Activated B cell treated with CpG ODN at 0.5 μM for 24 hours (primary cell): ENCODE data around the gene SHISAL1. TPM values are rescaled to one million over a fixed set of nuclear protein-coding genes. Genes with fewer than 3 reads are reported as not detected.

ENCODE experiments used
- ATAC-seq: fragments of 200-7000 bp; cut with Tn5 transposase; one replicate; pipeline ENCODE4 v1.10.0; 2021; ENCODE audit warnings: low read depth, mild to moderate bottlenecking, moderate library complexity
- CTCF ChIA-PET: fragments of 350-600 bp; sonication (Branson Sonifier 250); formaldehyde crosslinking; loops from one replicate; lab custom pipeline; 2021; ENCODE audit warnings: antibody characterized with exemption; lab: Charles Lee
- POLR2A ChIA-PET: fragments of 350-600 bp; sonication (Branson Sonifier 250); formaldehyde crosslinking; loops from one replicate; lab custom pipeline; 2021; ENCODE audit warnings: antibody characterized with exemption; lab: Charles Lee
- DNase-seq: peaks from one replicate; pipeline ENCODE4 v3.0.0; 2022
- H3K27ac Mint-ChIP-seq: one replicate; pipeline ENCODE4 v1.8.0; 2020; ENCODE audit warnings: mixed read lengths
- H3K27me3 Mint-ChIP-seq: one replicate; pipeline ENCODE4 v1.8.0; 2021; ENCODE audit warnings: mixed read lengths
- H3K36me3 Mint-ChIP-seq: one replicate; pipeline ENCODE4 v1.8.0; 2021; ENCODE audit warnings: low read depth, mixed read lengths
- H3K4me1 Mint-ChIP-seq: one replicate; pipeline ENCODE4 v1.8.0; 2021; ENCODE audit warnings: mixed read lengths
- H3K4me3 Mint-ChIP-seq: one replicate; pipeline ENCODE4 v1.8.0; 2020; ENCODE audit warnings: mild to moderate bottlenecking, mixed read lengths
- H3K9me3 Mint-ChIP-seq: one replicate; pipeline ENCODE4 v1.8.0; 2020; ENCODE audit warnings: mixed read lengths
- intact Hi-C: fragments of 100-400 bp; cut with micrococcal nuclease; formaldehyde crosslinking; loops from one replicate; pipeline ENCODE4 v1.15.1; 2024
- total RNA-seq: library from RNA; stranded (reverse); gene quantifications from 2 replicates; pipeline ENCODE4 v1.2.3, GENCODE V29; 2022
- TF ChIP-seq, protein P1 (sequence below): fragments of 200-600 bp; IDR thresholded peaks from one replicate; pipeline ENCODE4 v1.8.0; 2022; ENCODE audit warnings: antibody characterized with exemption, mild to moderate bottlenecking

The SHISAL1 gene
- total RNA-seq, 1 donor from 2014 or later, result not detected

DNA sequence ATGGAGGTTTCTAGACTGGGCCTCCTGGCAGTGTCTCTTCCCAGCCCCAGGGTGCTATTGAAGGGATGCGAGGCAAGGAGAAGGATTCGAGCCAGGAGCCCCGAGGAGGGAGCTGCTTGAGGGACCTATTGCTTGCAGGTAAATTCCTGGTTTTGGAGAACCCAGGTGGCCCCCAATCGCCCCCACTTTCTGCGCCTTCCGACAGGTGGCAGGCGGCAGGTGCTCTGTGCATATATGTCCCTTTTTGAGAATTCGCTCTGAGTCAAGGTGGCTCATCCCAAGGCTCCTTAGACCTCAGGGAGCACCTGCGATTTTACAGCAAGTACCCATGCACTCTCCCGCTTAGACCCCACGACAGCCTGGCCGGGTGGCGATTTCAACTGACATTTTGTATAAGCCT lies 40.3 kb upstream of the SHISAL1 start:
- TF ChIP-seq, protein P1, sequence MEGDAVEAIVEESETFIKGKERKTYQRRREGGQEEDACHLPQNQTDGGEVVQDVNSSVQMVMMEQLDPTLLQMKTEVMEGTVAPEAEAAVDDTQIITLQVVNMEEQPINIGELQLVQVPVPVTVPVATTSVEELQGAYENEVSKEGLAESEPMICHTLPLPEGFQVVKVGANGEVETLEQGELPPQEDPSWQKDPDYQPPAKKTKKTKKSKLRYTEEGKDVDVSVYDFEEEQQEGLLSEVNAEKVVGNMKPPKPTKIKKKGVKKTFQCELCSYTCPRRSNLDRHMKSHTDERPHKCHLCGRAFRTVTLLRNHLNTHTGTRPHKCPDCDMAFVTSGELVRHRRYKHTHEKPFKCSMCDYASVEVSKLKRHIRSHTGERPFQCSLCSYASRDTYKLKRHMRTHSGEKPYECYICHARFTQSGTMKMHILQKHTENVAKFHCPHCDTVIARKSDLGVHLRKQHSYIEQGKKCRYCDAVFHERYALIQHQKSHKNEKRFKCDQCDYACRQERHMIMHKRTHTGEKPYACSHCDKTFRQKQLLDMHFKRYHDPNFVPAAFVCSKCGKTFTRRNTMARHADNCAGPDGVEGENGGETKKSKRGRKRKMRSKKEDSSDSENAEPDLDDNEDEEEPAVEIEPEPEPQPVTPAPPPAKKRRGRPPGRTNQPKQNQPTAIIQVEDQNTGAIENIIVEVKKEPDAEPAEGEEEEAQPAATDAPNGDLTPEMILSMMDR, result no peak
- no peaks in the 10 kb centered on the region for H3K36me3 Mint-ChIP-seq
- CTCF ChIA-PET, result no interaction called here
- intact Hi-C loops, result no loop called here
- H3K4me3 Mint-ChIP-seq, result no peak overlapping the region
- no peak for ATAC-seq
- POLR2A ChIA-PET, result no interaction called here
- H3K9me3 Mint-ChIP-seq, result no peaks in the 10 kb centered on the region
- H3K27ac Mint-ChIP-seq, result no peak overlapping the region
- no peaks in the 10 kb centered on the region for H3K4me1 Mint-ChIP-seq
- peaks cover 34% of the 10 kb centered on the region for H3K27me3 Mint-ChIP-seq
- DNase-seq, result no peak

DNA sequence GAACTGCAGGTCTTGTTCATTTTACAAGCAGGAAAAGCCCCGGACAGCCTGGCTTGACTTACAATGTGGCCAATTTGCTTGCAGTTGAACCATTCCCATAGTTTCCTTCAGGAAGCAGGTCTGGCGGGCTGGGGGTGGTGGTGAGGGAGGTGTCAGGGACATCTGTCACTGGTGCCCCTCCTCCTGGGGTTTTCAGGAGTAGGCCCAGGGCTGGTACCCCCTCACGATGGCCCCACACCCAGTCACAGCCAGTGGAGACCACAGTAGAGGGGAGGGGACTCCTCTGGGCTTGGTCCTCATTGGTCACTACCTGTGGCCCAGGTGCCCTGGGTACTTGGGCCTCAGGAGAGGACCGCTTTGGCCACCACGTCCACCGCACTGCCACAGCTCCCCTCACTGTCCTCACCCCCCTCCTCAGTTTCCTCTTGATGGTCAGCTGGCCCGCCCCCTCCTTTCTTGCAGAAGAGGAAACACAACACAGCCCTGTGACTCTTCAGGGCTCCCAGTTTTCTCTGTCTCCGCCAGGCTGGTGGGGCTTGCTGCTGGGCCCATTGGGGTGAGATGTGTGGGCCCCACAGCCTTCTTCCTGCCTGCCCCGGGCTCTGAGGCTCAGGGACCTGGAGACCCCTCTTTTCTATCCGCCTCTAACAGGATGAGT lies 39.8 kb upstream of the SHISAL1 start:
- ATAC-seq, result no peak
- peaks cover 32% of the 10 kb centered on the region for H3K27me3 Mint-ChIP-seq
- H3K36me3 Mint-ChIP-seq, result no peaks in the 10 kb centered on the region
- ChIA-PET CTCF (no interaction called here), POLR2A (no interaction called here)
- H3K9me3 Mint-ChIP-seq, result no peaks in the 10 kb centered on the region
- no peak overlapping the region for H3K4me3 Mint-ChIP-seq
- TF ChIP-seq, protein P1, result no peak
- H3K4me1 Mint-ChIP-seq, result no peaks in the 10 kb centered on the region
- no peak overlapping the region for H3K27ac Mint-ChIP-seq
- intact Hi-C loops, result no loop called here
- no peak for DNase-seq

DNA sequence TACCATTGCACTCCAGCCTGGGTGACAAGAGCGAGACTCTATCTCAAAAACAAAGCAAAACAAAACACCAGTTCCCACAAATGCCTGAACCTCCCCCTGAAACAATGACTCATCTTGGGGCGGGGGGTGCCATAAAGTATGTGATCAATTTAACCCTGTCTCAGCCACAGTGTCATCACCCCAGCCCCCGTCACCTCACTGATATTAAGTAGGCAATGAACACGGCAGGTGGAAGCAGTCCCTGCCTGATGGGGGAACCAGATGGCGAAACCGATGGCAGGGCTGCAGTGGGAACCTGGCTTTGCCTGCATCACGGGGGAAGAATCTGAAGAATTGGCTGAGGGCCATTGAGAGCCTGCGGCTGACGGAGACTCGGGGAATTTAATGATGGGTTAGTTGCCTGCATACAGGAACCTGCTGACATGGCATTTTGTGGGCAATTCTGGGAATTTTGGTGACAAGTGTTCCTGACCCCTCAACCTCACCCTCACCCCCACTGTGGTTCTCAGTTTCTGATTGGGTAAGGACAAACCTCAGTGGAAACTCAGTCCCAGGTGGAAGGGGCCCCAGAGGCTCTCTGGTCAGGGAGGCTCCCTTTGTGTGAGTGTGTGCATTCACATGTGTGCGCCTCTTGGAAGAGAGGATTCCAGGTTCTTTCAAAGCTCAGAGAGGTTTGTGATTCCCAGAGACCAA lies 39.1 kb upstream of the SHISAL1 start:
- Mint-ChIP-seq H3K4me1 (no peaks in the 10 kb centered on the region), H3K27ac (no peak overlapping the region), H3K27me3 (peaks cover 25% of the 10 kb centered on the region), H3K9me3 (no peaks in the 10 kb centered on the region), H3K36me3 (no peaks in the 10 kb centered on the region), H3K4me3 (no peak overlapping the region)
- no peak for ATAC-seq
- DNase-seq, result no peak
- intact Hi-C loops, result no loop called here
- TF ChIP-seq, protein P1, result no peak
- CTCF ChIA-PET, result no interaction called here
- POLR2A ChIA-PET, result no interaction called here

DNA sequence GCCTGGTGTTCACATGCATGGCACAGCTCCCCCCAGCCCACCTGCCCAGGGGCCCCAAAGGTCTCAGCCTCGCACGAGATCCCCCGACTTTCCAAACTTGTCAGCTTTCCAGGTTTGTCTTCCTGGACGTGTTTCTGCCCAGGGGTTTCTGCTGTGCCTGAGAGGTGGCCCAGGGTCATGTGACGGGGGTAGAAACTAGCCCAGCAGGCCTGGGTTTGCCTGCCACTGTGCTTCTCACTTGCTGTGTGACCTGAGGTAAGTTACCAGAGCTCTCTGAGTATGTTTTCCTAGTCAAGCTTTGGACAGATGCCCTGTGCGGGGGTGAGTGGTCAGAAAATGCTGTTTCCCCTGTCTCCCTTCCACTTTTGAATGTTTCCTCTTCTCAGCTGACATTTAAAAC lies 38.3 kb upstream of the SHISAL1 start:
- no peak overlapping the region for H3K27ac Mint-ChIP-seq
- no peak overlapping the region for H3K4me3 Mint-ChIP-seq
- H3K27me3 Mint-ChIP-seq, result peaks cover 25% of the 10 kb centered on the region
- POLR2A ChIA-PET, result no interaction called here
- DNase-seq (no peak), ATAC-seq (no peak)
- H3K4me1 Mint-ChIP-seq, result no peaks in the 10 kb centered on the region
- no peaks in the 10 kb centered on the region for H3K36me3 Mint-ChIP-seq
- TF ChIP-seq, protein P1, result no peak
- CTCF ChIA-PET, result no interaction called here
- no peaks in the 10 kb centered on the region for H3K9me3 Mint-ChIP-seq
- intact Hi-C loops, result no loop called here

DNA sequence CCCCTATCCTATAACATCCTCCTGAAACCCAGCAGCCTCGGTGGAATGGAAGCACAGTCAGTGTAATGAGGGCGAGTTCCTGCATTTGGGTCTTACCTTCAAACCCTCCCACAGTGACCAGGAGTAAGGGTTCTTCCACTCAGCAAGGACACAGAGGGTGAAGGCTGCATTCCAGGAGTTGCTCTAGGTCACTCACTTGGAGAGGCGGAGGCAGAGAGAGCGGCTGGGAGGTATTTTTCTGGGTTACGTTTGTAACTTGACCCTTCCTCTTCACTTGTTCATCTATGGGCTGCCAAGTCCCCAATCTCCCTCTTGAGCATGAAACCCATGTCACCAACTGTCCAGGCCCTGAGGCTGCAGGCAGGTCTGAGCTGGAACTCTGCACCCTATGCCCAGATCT lies 36.8 kb upstream of the SHISAL1 start:
- ChIA-PET POLR2A (no interaction called here), CTCF (no interaction called here)
- Mint-ChIP-seq H3K27ac (no peak overlapping the region), H3K27me3 (peaks cover 29% of the 10 kb centered on the region), H3K4me3 (no peak overlapping the region), H3K4me1 (no peaks in the 10 kb centered on the region), H3K9me3 (no peaks in the 10 kb centered on the region), H3K36me3 (no peaks in the 10 kb centered on the region)
- TF ChIP-seq, protein P1, result no peak
- DNase-seq (no peak), ATAC-seq (no peak)
- intact Hi-C loops, result no loop called here
